GM18498 (cell line): ENCODE results near the gene RPTOR.
"Not testable (repeated sequence)": the region's sequence is repeated elsewhere in the genome, so short reads cannot be mapped to it uniquely, and the experiment has no call there.

ENCODE experiments used
- ATAC-seq: cut with Tn5 transposase; IDR thresholded peaks from one replicate; pipeline ENCODE4 v1.9.1; 2021; ENCODE audit warnings: mild to moderate bottlenecking, moderate library complexity; ENCODE audit not compliant: unreplicated experiment

The RPTOR gene

DNA sequence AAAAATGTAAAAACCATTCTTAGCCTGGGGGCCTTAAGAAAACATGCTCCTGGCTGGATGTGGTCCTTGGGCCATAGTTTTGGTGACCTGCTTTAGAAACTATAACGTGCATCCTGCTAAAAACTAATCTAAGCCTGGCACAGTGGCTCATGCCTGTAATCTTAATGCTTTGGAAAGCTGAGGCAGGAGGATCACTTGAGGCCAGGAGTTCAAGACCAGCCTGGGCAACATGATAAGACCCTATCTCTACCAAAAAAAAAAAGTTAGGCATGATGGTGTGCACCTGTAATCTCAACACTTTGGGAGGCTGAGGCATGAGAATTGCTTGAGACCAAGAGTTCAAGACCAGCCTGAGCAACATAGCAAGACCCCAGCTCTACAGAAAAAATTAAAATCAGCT, 263.2 kb downstream of the RPTOR start:
- ATAC-seq: no peak

DNA sequence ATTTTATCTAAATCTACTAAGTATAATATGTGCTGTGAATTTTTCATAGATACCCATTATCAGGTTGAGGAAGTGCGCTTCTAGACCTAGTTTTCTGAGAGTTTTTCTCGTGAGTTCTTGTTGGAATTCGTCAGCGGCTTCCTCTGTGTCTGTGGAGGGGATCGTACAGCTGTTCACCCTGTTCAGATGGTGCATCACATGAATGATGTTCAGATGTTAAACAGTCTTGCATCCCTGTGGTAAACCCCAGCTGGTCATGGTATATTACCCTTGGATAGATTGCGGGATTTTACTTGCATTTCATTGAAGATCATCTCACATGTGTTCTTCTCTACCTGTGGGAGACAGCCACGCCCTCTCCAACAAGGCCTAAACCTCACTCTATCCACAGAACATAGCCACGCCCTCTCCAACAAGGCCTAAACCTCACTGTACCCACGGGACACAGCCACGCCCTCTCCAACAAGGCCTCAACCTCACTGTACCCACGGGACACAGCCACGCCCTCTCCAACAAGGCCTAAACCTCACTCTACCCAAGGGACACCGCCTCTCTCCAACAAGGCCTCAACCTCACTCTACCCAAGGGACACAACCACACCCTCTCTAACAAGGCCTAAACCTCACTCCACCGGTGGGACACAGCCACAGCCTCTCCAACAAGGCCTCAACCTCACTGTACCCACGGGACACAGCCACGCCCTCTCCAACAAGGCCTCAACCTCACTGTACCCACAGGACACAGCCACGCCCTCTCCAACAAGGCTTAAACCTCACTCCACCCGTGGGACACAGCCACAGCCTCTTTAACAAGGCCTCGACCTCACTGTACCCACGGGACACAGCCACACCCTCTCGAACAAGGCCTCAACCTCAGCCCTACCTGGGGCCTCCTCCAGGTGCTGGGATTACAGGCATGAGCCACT, 266.8 kb downstream of the RPTOR start:
- ATAC-seq: no peak

GRCh38 chr17:80812362-80813088, 267.9 kb downstream of the RPTOR start:
- ATAC-seq: no peak

DNA sequence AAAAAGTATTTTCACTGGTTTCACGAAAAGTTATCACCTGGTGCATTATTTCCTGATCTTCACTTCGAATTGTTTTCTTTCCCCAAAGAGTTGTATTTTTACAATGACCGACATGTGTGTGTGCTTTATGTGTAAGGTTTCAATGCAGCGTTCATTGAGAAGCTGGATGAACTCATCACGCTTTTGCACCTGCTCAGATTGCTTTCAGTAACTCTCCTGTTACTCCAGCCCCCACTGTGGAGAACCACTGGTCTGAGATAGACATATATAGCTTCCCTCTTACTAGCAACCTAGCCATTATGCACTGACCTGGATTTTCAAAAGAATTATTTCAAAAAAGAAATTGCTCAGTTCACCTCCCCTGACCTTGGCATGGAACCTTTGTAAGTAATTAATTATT, 268.7 kb downstream of the RPTOR start:
- no peak for ATAC-seq

- ATAC-seq: no peak
Measured at GRCh38 chr17:80814491-80814890, 269.9 kb downstream of the RPTOR start.

GRCh38 chr17:80815151-80815681, 270.6 kb downstream of the RPTOR start:
- no peak for ATAC-seq

DNA sequence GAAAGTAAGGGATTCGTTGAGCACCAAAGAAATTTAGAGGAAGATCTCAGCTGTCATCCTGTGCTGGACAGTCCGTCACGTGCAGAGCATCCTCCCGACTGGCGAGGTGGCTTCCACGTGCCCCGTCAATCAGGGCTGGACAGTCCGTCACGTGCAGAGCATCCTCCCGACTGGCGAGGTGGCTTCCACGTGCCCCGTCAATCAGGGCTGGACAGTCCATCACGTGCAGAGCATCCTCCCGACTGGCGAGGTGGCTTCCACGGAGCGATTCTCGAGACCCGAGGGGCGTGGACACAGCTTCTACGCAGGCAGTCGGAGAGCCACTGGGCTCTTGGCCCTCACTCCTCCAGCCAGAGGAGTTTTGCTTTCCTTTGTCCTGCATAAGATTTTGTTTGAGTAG, 271.1 kb downstream of the RPTOR start:
- ATAC-seq: not testable (repeated sequence)

GRCh38 chr17:80816241-80817103, 271.8 kb downstream of the RPTOR start:
- ATAC-seq: no peak

DNA sequence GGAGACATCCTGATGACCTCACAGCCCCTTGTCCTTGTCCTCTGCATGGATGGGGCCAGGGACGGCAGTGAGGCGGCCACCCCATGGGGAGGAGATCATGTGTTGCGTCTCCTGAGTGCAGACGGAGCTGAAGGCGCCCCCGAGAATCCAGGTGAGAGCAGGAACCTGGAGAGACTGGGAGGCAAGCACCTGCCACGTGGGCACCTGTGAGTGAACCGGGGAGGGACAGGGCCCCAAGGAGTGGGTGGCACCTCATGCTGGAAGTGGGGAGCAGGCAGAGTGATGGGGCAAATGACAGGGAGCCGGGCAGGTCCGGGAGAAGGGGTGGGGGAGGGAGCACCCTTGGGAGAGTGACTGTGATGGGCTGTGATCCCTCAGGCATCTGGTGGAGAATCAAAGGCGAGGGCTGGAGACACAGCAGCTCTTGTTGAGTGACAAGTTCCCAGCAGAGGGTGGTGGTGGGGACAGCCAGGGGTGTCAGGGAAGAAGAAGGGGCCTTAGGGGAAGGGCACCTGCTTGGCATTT, 272.7 kb downstream of the RPTOR start:
- no peak for ATAC-seq

GRCh38 chr17:80817861-80818260, 273.2 kb downstream of the RPTOR start:
- ATAC-seq: no peak

DNA sequence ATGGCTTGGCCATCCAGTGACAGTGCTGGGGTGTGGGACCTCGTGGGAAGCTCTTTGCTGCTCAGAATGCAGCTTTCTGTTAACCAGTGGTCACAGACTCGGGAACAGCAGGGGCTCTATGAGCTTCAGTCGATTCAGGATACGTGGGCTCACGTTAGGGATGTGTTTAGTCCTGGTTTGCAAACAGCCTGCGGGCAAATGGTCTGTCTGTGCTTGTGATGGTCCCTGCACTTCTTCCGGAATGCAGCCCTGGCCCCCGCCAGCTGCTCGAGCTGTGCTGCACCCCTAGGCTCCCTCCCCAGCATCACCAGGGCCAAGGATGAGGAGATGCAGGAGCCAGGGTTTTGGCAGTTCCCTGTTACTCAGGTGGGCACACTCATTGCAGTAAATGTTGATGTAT, 274.2 kb downstream of the RPTOR start:
- no peak for ATAC-seq

GRCh38 chr17:80819422-80820164, 275.0 kb downstream of the RPTOR start:
- ATAC-seq: no peak

DNA sequence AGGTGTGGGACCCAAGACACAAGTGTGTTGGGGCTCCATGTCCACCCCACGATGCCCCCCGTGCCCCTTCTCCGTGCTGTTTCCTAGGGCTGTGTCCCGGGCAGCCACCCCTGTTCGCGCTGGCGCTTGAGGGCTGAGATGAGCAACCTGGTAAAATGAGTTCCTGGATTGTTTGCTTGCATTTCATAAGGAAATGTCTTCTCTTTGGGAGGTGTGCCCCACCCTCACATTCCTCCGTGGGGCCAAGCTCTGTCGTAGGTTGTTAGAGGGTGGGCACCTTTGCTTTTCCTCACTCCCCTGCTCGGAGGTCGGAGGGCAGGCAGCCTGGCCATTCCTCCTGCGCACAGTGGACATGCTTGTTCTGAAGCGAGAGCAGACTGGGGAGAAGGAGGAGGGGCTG, 275.7 kb downstream of the RPTOR start:
- ATAC-seq: no peak

GRCh38 chr17:80821546-80821945, 276.9 kb downstream of the RPTOR start:
- ATAC-seq: no peak

- no peak for ATAC-seq
Measured at GRCh38 chr17:80822021-80822699, 277.5 kb downstream of the RPTOR start.

DNA sequence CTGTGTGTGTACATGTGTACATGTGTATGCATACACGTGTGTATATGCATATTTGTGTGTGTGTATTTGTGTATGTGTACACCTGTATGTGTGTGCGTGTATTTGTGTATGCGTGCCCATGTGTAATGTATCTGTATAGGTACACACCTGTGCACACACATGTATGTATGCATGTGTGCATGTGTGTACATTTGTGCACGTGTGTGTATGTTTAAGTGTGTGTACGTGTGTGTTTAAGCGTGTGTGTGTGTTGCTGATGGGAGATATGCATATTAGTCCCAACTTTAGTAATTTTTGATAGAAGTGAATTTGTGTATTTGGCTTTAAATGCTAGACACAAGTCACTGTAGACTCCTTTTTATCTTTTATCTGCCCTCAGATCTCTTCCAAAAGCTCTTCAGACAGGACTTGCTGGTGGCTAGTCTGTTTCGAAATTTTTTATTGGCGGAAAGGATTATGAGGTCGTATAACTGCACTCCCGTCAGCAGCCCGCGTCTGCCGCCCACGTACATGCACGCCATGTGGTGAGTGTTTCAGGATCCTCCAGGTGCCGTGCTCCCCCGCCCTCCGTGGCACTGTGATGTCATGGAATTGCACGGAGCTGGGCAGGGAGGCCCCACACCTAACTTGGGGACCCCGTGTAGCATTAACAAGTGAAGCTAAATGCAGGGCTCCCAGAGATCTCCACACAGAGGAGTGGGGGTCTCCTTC, 278.2 kb downstream of the RPTOR start:
- ATAC-seq: no peak

- no peak for ATAC-seq
Measured at GRCh38 chr17:80824549-80825470, 280.2 kb downstream of the RPTOR start.
